Adrenal gland (tissue), 12 donors: ENCODE data around the gene NLGN2. TPM values are rescaled to one million over a fixed set of nuclear protein-coding genes. Genes with fewer than 3 reads are reported as not detected.

ENCODE experiments used
- DNase-seq, 7 donors: peaks; one replicate each; pipeline ENCODE4 v3.0.0-alpha.2; 2019 to 2020
- H3K27ac ChIP-seq, 5 donors: fragments of 200-600 bp; sonication (generic) in 4 of 5; 1 replicate in 3 of 5; 2 replicates in 2 of 5; pipeline versions ENCODE4 v1.5.1 to v1.8.0; 2016 to 2020; ENCODE audit warnings: mild to moderate bottlenecking in 1 of 5
- H3K27me3 ChIP-seq: fragments of 200-600 bp; 2 replicates; pipeline ENCODE4 v1.8.0; 2021
- H3K36me3 ChIP-seq, 2 donors: fragments of 200-600 bp; replicated peaks in 1 of 2; 1 replicate in 1 of 2; 2 replicates in 1 of 2; pipeline versions ENCODE4 v1.5.1 to v1.8.0; 2018 to 2022
- H3K4me1 ChIP-seq, 2 donors: fragments of 200-600 bp; replicated peaks in 1 of 2; 1 replicate in 1 of 2; 2 replicates in 1 of 2; pipeline versions ENCODE4 v1.5.1 to v1.8.0; 2018 to 2021
- H3K4me3 ChIP-seq, 4 donors: fragments of 200-600 bp; sonication (generic) in 3 of 4; one replicate each; pipeline ENCODE4 v1.5.1; 2016 to 2018
- H3K9me3 ChIP-seq, 3 donors: fragments of 200-600 bp; sonication (generic) in 1 of 3; replicated peaks in 1 of 3; 1 replicate in 2 of 3; 2 replicates in 1 of 3; pipeline versions ENCODE4 v1.5.1 to v1.8.0; 2016 to 2021
- POLR2A ChIP-seq, 2 donors: fragments of 450-650 bp; IDR thresholded peaks; one replicate each; pipeline ENCODE4 v1.6.1; 2017; ENCODE audit warnings: antibody characterized with exemption in 2 of 2, mild to moderate bottlenecking in 2 of 2, moderate library complexity in 1 of 2
- WGBS, 4 donors: extraction: QIAGEN DNeasy Blood & Tissue Kit in 2 of 4; methylation state at CpG; one replicate each; pipeline versions ENCODE4 v1.1.5 to v1.1.7; 2013 to 2017; 5-methylcytosine and 5-hydroxymethylcytosine counted together
- intact Hi-C, 2 donors: fragments of 100-400 bp; cut with DNase I; formaldehyde crosslinking; loops; one replicate each; pipeline versions ENCODE4 v1.14.1 to v1.15.0; 2022 to 2023
- polyA plus RNA-seq, 3 donors: library from polyadenylated mRNA; stranded (reverse); fragments of 200-250 nt in 2 of 3; fragments of 350-450 nt in 1 of 3; fragmentation: Illumina TruSeq in 1 of 3; extraction: RNeasy Lipid Tissue Mini Kit (QIAGEN cat#74804) in 1 of 3; gene quantifications; one replicate each; pipeline ENCODE4 v1.2.3, GENCODE V29; 2013 to 2014
- total RNA-seq, 9 donors: library from RNA; depleted of rRNA in 4 of 9; stranded (reverse); fragments of >200 nt in 4 of 9; fragments of 120-200 nt in 1 of 9; fragmentation: NEBNext Ultra II Directional in 1 of 9; extraction: Animal tissue kit (Norgen Biotek cat#: 25700) in 1 of 9; gene quantifications; one replicate each; pipeline versions ENCODE4 v1.1.0 to v1.2.4, GENCODE V29; 2013 to 2023
- TF ChIP-seq, protein P1 (sequence below), 6 experiments: fragments of 450-650 bp in 4 of 6; fragments of 200-600 bp in 2 of 6; sonication (generic) in 1 of 6; IDR thresholded peaks; 1 replicate in 5 of 6; 2 replicates in 1 of 6; pipeline versions ENCODE4 v1.5.1 to v1.8.0; 2016 to 2021; ENCODE audit warnings: antibody characterized with exemption in 6 of 6, mild to moderate bottlenecking in 2 of 6, moderate library complexity in 1 of 6
- donor health status: healthy with polysubstance abuse.
- donor health status: Bipolar disorder and iron deficiency.
- donor health status: DM: yes; HTN: yes; CAD: no.
- donor health status: DM: no; HTN: no; CAD: no.
- donor health status: DM: no; HTN: no; CAD: no.
- donor health status: DM: yes; HTN: yes; CAD: no.

The NLGN2 gene
- total and polyA plus RNA-seq, 12 donors = 2.8 to 44.6 (median 16.6) TPM

GRCh38 chr17:7423679-7424078, 16.0 kb downstream of the NLGN2 start:
- WGBS, 4 donors = 57 to 74% (median 70%) methylated on average over 4 of the region's 4 CpGs

DNA sequence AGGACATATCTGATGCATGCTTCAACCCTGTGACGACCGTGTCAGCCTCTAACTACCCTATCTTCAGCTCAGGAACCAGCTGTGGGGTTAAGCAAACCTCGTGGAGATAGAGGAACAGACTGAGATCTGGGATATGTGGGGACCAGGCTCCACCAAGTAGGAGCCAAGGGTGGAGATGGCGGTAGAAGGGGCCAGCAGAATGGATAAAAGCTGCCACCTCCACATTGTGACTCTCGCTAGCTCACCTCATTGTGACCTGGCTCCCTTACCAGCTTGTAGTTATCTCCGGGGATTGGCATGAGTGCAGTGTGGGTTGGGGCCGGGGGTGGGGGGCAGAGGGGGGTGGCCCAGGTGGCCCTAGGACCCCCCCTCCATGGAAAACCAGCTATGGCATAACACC, 17.7 kb downstream of the NLGN2 start, which contains the start of gene SPEM2:
TSS of gene SPEM2 (plus strand) at position 301 of the 400 bp plus-strand sequence. CDS start at position 374, 73 bp downstream.
- DNase-seq = no peak
- Histone ChIP-seq H3K27me3 (no peaks in the 10 kb centered on the region), H3K4me1 (no peaks in the 10 kb centered on the region), H3K4me3 (no peak within 1 kb of the TSS), H3K27ac (no peak within 1 kb of the TSS), H3K36me3 (no peaks in the 10 kb centered on the region), H3K9me3 (no peaks in the 10 kb centered on the region)
- intact Hi-C loops = no loop called here
- 65 to 81% (median 78%) methylated on average over 4 to 7 of the region's 7 CpGs for WGBS, 4 donors
- no peak for TF ChIP-seq POLR2A (IDR thresholded peaks at IDR 0.05)
- TF ChIP-seq, protein P1, sequence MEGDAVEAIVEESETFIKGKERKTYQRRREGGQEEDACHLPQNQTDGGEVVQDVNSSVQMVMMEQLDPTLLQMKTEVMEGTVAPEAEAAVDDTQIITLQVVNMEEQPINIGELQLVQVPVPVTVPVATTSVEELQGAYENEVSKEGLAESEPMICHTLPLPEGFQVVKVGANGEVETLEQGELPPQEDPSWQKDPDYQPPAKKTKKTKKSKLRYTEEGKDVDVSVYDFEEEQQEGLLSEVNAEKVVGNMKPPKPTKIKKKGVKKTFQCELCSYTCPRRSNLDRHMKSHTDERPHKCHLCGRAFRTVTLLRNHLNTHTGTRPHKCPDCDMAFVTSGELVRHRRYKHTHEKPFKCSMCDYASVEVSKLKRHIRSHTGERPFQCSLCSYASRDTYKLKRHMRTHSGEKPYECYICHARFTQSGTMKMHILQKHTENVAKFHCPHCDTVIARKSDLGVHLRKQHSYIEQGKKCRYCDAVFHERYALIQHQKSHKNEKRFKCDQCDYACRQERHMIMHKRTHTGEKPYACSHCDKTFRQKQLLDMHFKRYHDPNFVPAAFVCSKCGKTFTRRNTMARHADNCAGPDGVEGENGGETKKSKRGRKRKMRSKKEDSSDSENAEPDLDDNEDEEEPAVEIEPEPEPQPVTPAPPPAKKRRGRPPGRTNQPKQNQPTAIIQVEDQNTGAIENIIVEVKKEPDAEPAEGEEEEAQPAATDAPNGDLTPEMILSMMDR (IDR thresholded peaks at IDR 0.05) = no peak

More at GRCh38 chr17:7423679-7424078, 16.0 kb downstream of the NLGN2 start:
- Histone ChIP-seq H3K27ac (no peak overlapping the region), H3K4me1 (no peaks in the 10 kb centered on the region), H3K9me3 (no peaks in the 10 kb centered on the region), H3K27me3 (no peaks in the 10 kb centered on the region), H3K36me3 (no peaks in the 10 kb centered on the region), H3K4me3 (no peak overlapping the region)
- intact Hi-C loops = no loop called here
- TF ChIP-seq, protein P1 (IDR thresholded peaks at IDR 0.05) = no peak
- TF ChIP-seq POLR2A (IDR thresholded peaks at IDR 0.05) = no peak
- DNase-seq = no peak

GRCh38 chr17:7425756-7426155, 18.1 kb downstream of the NLGN2 start:
- Histone ChIP-seq H3K36me3 (no peaks in the 10 kb centered on the region), H3K9me3 (no peaks in the 10 kb centered on the region), H3K27ac (no peak overlapping the region), H3K4me3 (no peak overlapping the region), H3K27me3 (no peaks in the 10 kb centered on the region), H3K4me1 (no peaks in the 10 kb centered on the region)
- no peak for TF ChIP-seq POLR2A (IDR thresholded peaks at IDR 0.05)
- TF ChIP-seq, protein P1 (IDR thresholded peaks at IDR 0.05) = no peak
- WGBS, 4 donors = 84 to 89% (median 86%) methylated on average over 6 to 8 of the region's 8 CpGs
- intact Hi-C loops = no loop called here
- DNase-seq = no peak

DNA sequence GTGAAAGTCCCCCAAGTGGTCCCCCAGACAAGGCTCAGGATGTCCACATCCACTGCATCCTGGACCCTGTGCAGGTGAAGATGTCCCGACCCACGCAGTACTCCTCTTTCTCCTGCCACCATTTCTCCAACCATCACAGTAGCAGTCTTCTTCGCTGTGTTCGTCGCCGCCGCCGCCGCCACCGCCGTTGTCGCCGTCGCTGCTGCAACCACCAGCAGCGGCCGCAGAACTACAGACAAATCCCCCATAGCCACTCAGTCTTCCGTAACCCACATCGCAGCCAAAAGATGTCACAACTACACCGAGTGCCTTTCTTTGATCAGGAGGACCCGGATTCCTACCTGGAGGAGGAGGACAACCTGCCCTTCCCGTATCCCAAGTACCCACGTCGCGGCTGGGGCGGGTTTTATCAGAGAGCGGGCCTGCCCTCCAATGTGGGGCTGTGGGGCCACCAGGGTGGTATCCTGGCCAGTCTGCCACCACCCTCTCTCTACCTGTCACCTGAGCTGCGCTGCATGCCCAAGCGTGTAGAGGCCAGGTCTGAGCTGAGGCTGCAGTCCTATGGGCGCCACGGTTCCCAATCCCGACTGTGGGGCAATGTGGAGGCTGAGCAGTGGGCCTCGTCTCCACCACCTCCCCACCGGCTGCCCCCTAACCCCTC, 18.7 kb downstream of the NLGN2 start:
- DNase-seq = no peak
- no peak overlapping the region for H3K4me3 ChIP-seq
- WGBS, 4 donors = 92 to 95% (median 94%) methylated on average over 23 to 33 of the region's 33 CpGs
- no peak overlapping the region for H3K27ac ChIP-seq
- TF ChIP-seq, protein P1 (IDR thresholded peaks at IDR 0.05) = no peak
- TF ChIP-seq POLR2A (IDR thresholded peaks at IDR 0.05) = no peak
- no peaks in the 10 kb centered on the region for H3K9me3 ChIP-seq
- no peaks in the 10 kb centered on the region for H3K36me3 ChIP-seq
- H3K4me1 ChIP-seq = no peaks in the 10 kb centered on the region
- no peaks in the 10 kb centered on the region for H3K27me3 ChIP-seq
- intact Hi-C loops = no loop called here
